ENCODE measurements around the gene MFAP5. TPM values are rescaled to one million over a fixed set of nuclear protein-coding genes. Genes with fewer than 3 reads are reported as not detected.

Gene MFAP5
- polyA plus RNA-seq, 1 of the 3 experiments (the other 2 are of a cell fraction), result 19.1 TPM

DNA sequence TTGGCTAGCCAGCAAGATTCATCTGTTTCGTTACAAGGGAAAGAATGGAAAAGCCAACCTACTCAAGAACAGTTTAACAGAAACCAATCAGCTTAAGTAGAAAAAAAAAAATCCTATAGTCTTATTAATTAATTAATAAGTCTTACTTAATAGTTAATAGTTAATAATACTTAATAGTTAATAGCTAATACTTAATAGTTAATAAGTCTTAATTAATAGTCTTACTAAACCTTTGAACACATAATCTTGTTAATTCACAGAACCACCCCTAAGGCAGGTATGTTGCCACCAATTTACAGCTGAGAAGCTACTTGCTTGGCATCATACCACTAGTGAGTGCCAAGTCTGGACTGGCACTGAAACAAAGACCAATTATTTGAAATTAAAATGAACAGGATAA is 19.9 kb downstream of the MFAP5 start:
- H3K9me3 ChIP-seq, result no peaks in the 10 kb centered on the region
- H3K4me1 ChIP-seq (ENCODE audit: control insufficient read depth in 1 of 2, insufficient read depth in 2 of 2, low read depth in 1 of 2, low read length in 1 of 2), result no peaks in the 10 kb centered on the region
- no peak for DNase-seq
- no peak overlapping the region for H3K4me3 ChIP-seq (ENCODE audit: low read depth in 2 of 2, low read length in 1 of 2)
- no peak for TF ChIP-seq RFX5 (IDR thresholded peaks at IDR 0.05; ENCODE audit: low read length)
- TF ChIP-seq NRF1 (IDR thresholded peaks at IDR 0.05; ENCODE audit: low read depth, low read length), result no peak
- H3K36me3 ChIP-seq (replicated peaks in 1 of 2; ENCODE audit: control insufficient read depth in 1 of 2, insufficient read depth in 2 of 2, low read length in 1 of 2), result no peaks in the 10 kb centered on the region
- H3F3A ChIP-seq (replicated peaks; ENCODE audit: insufficient read depth), result no peaks in the 10 kb centered on the region
- WGBS (ENCODE audit: low lambda C conversion rate), result 23% methylated on average over 1 of the region's 1 CpG
- no peak overlapping the region for H3K27ac ChIP-seq (ENCODE audit: low read depth in 2 of 2, low read length in 1 of 2)
- CTCF ChIA-PET, result interaction anchor here (1.3 kb wide), 1 partner anchor 98 kb away, joined by 7 read pairs; no protein-coding TSS in a partner anchor
- no peak overlapping the region for H2AFZ ChIP-seq (ENCODE audit: low read depth)
- no peaks in the 10 kb centered on the region for H3K79me2 ChIP-seq (ENCODE audit: insufficient read depth)
- no peaks in the 10 kb centered on the region for H3K9me2 ChIP-seq
- no peak overlapping the region for H3K4me2 ChIP-seq
- H3K27me3 ChIP-seq (ENCODE audit: insufficient read depth), result peaks cover 14% of the 10 kb centered on the region
- POLR2A ChIA-PET, result no interaction called here
- H4K20me1 ChIP-seq (ENCODE audit: insufficient read depth), result no peaks in the 10 kb centered on the region
- no peak overlapping the region for H3K9ac ChIP-seq

DNA sequence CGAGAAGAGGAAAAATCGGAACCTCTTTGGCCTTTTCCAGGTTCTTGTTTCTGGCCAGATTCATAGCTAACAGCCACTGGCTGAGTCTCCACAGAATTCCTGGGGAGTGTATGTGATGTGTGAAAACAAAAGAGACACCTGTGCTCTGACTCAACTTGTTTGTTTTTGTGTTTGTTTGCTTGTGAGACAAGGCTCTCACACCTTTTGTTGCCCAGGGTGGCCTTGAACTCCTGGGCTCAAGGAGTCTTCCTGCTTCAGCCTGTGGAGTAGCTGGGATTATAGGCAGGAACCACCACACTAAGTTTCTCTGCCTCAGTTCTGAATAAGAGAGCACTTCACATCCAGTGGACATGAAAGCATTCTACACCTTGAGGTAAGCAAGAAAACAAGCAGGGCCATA is 22.7 kb downstream of the MFAP5 start:
- no peak overlapping the region for H3K4me3 ChIP-seq (ENCODE audit: low read depth in 2 of 2, low read length in 1 of 2)
- POLR2A ChIA-PET, result no interaction called here
- no peaks in the 10 kb centered on the region for H3K79me2 ChIP-seq (ENCODE audit: insufficient read depth)
- H3K4me2 ChIP-seq, result no peak overlapping the region
- no peak for DNase-seq
- no peaks in the 10 kb centered on the region for H3K36me3 ChIP-seq (replicated peaks in 1 of 2; ENCODE audit: control insufficient read depth in 1 of 2, insufficient read depth in 2 of 2, low read length in 1 of 2)
- H3K27me3 ChIP-seq (ENCODE audit: insufficient read depth), result peaks cover 33% of the 10 kb centered on the region
- H3K4me1 ChIP-seq (ENCODE audit: control insufficient read depth in 1 of 2, insufficient read depth in 2 of 2, low read depth in 1 of 2, low read length in 1 of 2), result no peaks in the 10 kb centered on the region
- H2AFZ ChIP-seq (ENCODE audit: low read depth), result no peak overlapping the region
- H3K9ac ChIP-seq, result no peak overlapping the region
- TF ChIP-seq, protein P1, sequence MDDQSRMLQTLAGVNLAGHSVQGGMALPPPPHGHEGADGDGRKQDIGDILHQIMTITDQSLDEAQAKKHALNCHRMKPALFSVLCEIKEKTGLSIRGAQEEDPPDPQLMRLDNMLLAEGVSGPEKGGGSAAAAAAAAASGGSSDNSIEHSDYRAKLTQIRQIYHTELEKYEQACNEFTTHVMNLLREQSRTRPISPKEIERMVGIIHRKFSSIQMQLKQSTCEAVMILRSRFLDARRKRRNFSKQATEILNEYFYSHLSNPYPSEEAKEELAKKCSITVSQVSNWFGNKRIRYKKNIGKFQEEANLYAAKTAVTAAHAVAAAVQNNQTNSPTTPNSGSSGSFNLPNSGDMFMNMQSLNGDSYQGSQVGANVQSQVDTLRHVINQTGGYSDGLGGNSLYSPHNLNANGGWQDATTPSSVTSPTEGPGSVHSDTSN (IDR thresholded peaks at IDR 0.05), result no peak
- no peak for TF ChIP-seq CHD2 (IDR thresholded peaks at IDR 0.05; ENCODE audit: low read length, partially characterized antibody)
- TF ChIP-seq POLR2AphosphoS5 (IDR thresholded peaks at IDR 0.05; ENCODE audit: low read depth, low read length), result no peak
- TF ChIP-seq, protein P2, sequence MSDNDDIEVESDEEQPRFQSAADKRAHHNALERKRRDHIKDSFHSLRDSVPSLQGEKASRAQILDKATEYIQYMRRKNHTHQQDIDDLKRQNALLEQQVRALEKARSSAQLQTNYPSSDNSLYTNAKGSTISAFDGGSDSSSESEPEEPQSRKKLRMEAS (IDR thresholded peaks at IDR 0.05; ENCODE audit: low read depth), result no peak
- no peak for TF ChIP-seq NFIC (IDR thresholded peaks at IDR 0.05; ENCODE audit: borderline replicate concordance)
- TF ChIP-seq, protein P3, sequence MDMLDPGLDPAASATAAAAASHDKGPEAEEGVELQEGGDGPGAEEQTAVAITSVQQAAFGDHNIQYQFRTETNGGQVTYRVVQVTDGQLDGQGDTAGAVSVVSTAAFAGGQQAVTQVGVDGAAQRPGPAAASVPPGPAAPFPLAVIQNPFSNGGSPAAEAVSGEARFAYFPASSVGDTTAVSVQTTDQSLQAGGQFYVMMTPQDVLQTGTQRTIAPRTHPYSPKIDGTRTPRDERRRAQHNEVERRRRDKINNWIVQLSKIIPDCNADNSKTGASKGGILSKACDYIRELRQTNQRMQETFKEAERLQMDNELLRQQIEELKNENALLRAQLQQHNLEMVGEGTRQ (IDR thresholded peaks at IDR 0.05; ENCODE audit: borderline replicate concordance, low read depth, low read length), result no peak
- TF ChIP-seq TAF1 (IDR thresholded peaks at IDR 0.05; ENCODE audit: borderline replicate concordance, low read depth, low read length), result no peak
- no peak for TF ChIP-seq RAD21 (IDR thresholded peaks at IDR 0.05; ENCODE audit: low read length)
- TF ChIP-seq MEF2A (IDR thresholded peaks at IDR 0.05; ENCODE audit: borderline replicate concordance, low read depth), result no peak
- TF ChIP-seq, protein P4, sequence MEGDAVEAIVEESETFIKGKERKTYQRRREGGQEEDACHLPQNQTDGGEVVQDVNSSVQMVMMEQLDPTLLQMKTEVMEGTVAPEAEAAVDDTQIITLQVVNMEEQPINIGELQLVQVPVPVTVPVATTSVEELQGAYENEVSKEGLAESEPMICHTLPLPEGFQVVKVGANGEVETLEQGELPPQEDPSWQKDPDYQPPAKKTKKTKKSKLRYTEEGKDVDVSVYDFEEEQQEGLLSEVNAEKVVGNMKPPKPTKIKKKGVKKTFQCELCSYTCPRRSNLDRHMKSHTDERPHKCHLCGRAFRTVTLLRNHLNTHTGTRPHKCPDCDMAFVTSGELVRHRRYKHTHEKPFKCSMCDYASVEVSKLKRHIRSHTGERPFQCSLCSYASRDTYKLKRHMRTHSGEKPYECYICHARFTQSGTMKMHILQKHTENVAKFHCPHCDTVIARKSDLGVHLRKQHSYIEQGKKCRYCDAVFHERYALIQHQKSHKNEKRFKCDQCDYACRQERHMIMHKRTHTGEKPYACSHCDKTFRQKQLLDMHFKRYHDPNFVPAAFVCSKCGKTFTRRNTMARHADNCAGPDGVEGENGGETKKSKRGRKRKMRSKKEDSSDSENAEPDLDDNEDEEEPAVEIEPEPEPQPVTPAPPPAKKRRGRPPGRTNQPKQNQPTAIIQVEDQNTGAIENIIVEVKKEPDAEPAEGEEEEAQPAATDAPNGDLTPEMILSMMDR (IDR thresholded peaks at IDR 0.05), result no peak
- TF ChIP-seq TEAD4 (IDR thresholded peaks at IDR 0.05; ENCODE audit: borderline replicate concordance, insufficient read depth), result no peak
- TF ChIP-seq GABPA (IDR thresholded peaks at IDR 0.05; ENCODE audit: low read depth), result no peak
- no peak for TF ChIP-seq SMC3 (IDR thresholded peaks at IDR 0.05; ENCODE audit: low read depth, low read length)
- no peak for TF ChIP-seq ELF1 (IDR thresholded peaks at IDR 0.05)
- TF ChIP-seq RCOR1 (IDR thresholded peaks at IDR 0.05; ENCODE audit: low read length), result no peak
- TF ChIP-seq, protein P5, sequence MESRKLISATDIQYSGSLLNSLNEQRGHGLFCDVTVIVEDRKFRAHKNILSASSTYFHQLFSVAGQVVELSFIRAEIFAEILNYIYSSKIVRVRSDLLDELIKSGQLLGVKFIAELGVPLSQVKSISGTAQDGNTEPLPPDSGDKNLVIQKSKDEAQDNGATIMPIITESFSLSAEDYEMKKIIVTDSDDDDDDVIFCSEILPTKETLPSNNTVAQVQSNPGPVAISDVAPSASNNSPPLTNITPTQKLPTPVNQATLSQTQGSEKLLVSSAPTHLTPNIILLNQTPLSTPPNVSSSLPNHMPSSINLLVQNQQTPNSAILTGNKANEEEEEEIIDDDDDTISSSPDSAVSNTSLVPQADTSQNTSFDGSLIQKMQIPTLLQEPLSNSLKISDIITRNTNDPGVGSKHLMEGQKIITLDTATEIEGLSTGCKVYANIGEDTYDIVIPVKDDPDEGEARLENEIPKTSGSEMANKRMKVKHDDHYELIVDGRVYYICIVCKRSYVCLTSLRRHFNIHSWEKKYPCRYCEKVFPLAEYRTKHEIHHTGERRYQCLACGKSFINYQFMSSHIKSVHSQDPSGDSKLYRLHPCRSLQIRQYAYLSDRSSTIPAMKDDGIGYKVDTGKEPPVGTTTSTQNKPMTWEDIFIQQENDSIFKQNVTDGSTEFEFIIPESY (IDR thresholded peaks at IDR 0.05; ENCODE audit: borderline replicate concordance, low read depth), result no peak
- no peak for TF ChIP-seq EP300 (IDR thresholded peaks at IDR 0.05; ENCODE audit: borderline replicate concordance in 1 of 2, low read depth in 1 of 2, low read length in 1 of 2)
- TF ChIP-seq, protein P6, sequence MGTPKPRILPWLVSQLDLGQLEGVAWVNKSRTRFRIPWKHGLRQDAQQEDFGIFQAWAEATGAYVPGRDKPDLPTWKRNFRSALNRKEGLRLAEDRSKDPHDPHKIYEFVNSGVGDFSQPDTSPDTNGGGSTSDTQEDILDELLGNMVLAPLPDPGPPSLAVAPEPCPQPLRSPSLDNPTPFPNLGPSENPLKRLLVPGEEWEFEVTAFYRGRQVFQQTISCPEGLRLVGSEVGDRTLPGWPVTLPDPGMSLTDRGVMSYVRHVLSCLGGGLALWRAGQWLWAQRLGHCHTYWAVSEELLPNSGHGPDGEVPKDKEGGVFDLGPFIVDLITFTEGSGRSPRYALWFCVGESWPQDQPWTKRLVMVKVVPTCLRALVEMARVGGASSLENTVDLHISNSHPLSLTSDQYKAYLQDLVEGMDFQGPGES (IDR thresholded peaks at IDR 0.05; ENCODE audit: low read depth, low read length), result no peak
- no peak for TF ChIP-seq YY1 (IDR thresholded peaks at IDR 0.05; ENCODE audit: low read depth)
- TF ChIP-seq FOXJ3 (CRISPR knock-in tag; IDR thresholded peaks at IDR 0.05), result no peak
- H4K20me1 ChIP-seq (ENCODE audit: insufficient read depth), result no peaks in the 10 kb centered on the region
- CTCF ChIA-PET, result interaction anchor here (1.2 kb wide), 1 partner anchor 17 kb away, joined by 3 read pairs; no protein-coding TSS in a partner anchor
- no peaks in the 10 kb centered on the region for H3K9me2 ChIP-seq
- H3K27ac ChIP-seq (ENCODE audit: low read depth in 2 of 2, low read length in 1 of 2), result no peak overlapping the region
- WGBS (ENCODE audit: low lambda C conversion rate), result 12% methylated on average over 2 of the region's 2 CpGs
- no peaks in the 10 kb centered on the region for H3K9me3 ChIP-seq
- no peaks in the 10 kb centered on the region for H3F3A ChIP-seq (replicated peaks; ENCODE audit: insufficient read depth)
